Activated CD4-positive, alpha-beta memory T cell treated with anti-CD3 and anti-CD28 coated beads for 36 hours (primary cell): Measurements from ENCODE around the gene DNAJC17. TPM values are rescaled to one million over a fixed set of nuclear protein-coding genes. Genes with fewer than 3 reads are reported as not detected.
A peak's percentile ranks its signal among the peaks of the same experiment; 100 is the strongest.

Experiments
- CTCF ChIA-PET: fragments of 350-600 bp; sonication (Branson Sonifier 250); formaldehyde crosslinking; loops from one replicate; lab custom pipeline; 2021; ENCODE audit warnings: antibody characterized with exemption, inconsistent platforms; lab: Charles Lee
- POLR2A ChIA-PET: fragments of 350-600 bp; sonication (Branson Sonifier 250); formaldehyde crosslinking; loops from one replicate; lab custom pipeline; 2021; ENCODE audit warnings: antibody characterized with exemption; lab: Charles Lee
- DNase-seq: peaks from one replicate; pipeline ENCODE4 v3.0.0-alpha.2; 2020
- H3K27ac Mint-ChIP-seq: one replicate; pipeline ENCODE4 v1.8.0; 2021; ENCODE audit warnings: mixed read lengths
- H3K27me3 Mint-ChIP-seq: one replicate; pipeline ENCODE4 v1.8.0; 2021; ENCODE audit warnings: mixed read lengths
- H3K36me3 Mint-ChIP-seq: one replicate; pipeline ENCODE4 v1.8.0; 2021; ENCODE audit warnings: mixed read lengths
- H3K4me1 Mint-ChIP-seq: one replicate; pipeline ENCODE4 v1.8.0; 2021; ENCODE audit warnings: low read depth, mixed read lengths
- H3K4me3 Mint-ChIP-seq: one replicate; pipeline ENCODE4 v1.8.0; 2021; ENCODE audit warnings: mild to moderate bottlenecking, mixed read lengths
- H3K9me3 Mint-ChIP-seq: one replicate; pipeline ENCODE4 v1.8.0; 2021; ENCODE audit warnings: mixed read lengths
- intact Hi-C: fragments of 100-400 bp; cut with micrococcal nuclease; formaldehyde crosslinking; loops from one replicate; pipeline ENCODE4 v1.15.1; 2023
- total RNA-seq, 2 experiments: library from RNA; stranded (reverse); gene quantifications; one replicate each; pipeline ENCODE4 v1.2.3, GENCODE V29; 2021

Gene DNAJC17
- total RNA-seq, 2 experiments from 2014 or later, result 32.5 to 34.5 TPM

DNA sequence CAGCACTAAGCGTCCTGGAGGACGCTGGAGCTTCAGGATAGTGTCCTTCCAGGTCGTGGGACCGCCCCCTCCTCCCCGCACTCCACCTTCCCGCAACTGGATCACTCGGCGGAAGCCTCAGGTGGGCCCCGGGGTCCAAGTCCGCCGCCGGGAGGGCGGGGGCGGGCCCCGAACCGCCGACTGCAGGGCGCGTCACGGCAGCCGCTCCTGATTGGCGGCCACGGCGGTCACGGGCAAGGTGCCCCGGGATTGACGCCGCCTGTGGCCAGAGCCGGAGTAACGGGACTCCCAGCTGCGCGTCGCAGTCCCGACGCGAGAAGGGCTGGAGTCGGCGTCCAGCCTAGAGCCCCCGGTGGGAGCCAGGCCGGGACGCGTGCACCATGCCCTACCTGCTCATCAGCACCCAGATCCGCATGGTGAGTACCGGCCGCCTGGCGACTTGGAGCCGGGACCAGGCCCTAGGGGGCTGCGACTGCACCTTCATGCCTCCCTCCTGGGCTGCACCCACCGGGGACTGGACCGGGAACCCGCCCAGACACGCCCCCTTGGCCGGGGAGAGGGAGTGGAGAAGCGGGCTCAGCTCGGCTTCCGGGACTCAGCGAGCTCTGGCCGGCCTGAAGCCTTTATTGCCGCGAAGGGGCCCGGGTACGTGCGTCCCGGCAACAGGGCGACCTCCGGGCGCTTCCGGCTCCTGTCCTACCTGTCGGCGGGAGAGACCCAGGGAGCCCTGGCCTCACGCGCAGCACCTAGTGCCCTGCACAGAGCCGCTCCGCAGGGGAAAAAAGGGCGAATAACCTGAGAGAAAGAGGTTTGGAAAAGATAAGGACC is 43.3 kb downstream of the DNAJC17 start, which contains the start of gene GCHFR:
TSS of gene GCHFR (plus strand) at position 268 of the 828 bp plus-strand sequence. CDS start at position 381, 113 bp downstream.
- peaks cover 30% of the 10 kb centered on the region for H3K4me1 Mint-ChIP-seq
- intact Hi-C loops, result loop anchor here (1.0 to 10.0 kb wide), 3 partner anchors 9 to 81 kb away; partner anchors contain the start of genes RMDN3 and SPINT1
- ChIA-PET CTCF (interaction anchor here (0.9 to 6.0 kb wide), 4 partner anchors 20 to 130 kb away, joined by 3 to 47 read pairs (median 6); partner anchors contain the start of gene VPS18), POLR2A (interaction anchor here (0.9 to 3.5 kb wide), 6 partner anchors 10 to 130 kb away, joined by 3 to 18 read pairs (median 4); partner anchors contain the start of gene RAD51)
- H3K36me3 Mint-ChIP-seq, result peaks cover 2% of the 10 kb centered on the region
- H3K9me3 Mint-ChIP-seq, result no peaks in the 10 kb centered on the region
- DNase-seq, result peak; percentile 82
- peak within 1 kb of the TSS; percentile 79 for H3K27ac Mint-ChIP-seq
- H3K4me3 Mint-ChIP-seq, result peak within 1 kb of the TSS; percentile 63
- no peaks in the 10 kb centered on the region for H3K27me3 Mint-ChIP-seq

DNA sequence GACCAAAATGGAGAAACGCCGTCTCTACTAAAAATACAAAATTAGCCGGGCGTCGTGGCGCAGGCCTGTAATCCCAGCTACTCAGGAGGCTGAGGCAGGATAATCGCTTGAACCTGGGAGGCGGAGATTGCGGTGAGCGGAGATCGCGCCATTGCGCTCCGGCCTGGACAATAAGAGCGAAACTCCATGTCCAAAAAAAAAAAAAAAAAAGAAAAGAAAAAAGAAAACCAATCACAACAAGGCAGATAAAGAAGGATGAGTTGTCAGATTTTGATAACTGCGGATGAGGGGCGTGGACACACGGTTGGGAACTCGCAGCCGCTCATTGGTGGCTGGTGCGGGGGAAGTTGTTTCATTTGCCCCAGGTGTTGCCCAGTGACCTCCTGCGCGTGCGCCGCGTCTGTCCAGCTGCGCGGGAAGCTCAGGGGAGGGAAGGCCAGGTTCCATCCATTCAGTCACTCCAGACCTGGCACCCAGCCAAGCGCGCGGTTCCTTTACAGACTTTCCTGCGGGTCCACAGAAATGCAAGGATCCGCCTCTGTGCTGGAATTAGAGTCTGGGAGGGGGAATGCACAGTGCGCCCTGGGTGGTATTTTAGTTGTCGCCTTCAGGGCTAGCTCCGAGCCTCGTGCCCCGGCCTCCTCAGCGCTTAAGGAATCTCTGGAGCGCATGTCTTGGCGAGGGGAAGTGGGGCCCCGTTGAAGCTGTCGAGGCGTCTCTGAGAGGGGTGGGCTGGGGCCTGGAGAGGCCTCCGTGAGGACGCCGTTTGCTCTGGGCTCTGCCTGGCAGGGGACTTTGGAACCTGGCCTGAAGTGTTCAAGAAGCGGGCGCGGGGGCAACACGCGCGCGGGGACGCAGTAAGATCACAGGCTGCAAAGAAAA is 44.1 kb downstream of the DNAJC17 start:
- Mint-ChIP-seq H3K27ac (peak overlapping the region; percentile 79), H3K9me3 (no peaks in the 10 kb centered on the region), H3K4me3 (peak overlapping the region; percentile 63), H3K27me3 (no peaks in the 10 kb centered on the region), H3K4me1 (peaks cover 26% of the 10 kb centered on the region), H3K36me3 (peaks cover under 1% of the 10 kb centered on the region)
- peak; percentile 70 for DNase-seq
- intact Hi-C loops, result loop anchor here (10.0 kb wide), 1 partner anchor 82 kb away; the partner anchor contains the start of gene SPINT1
- ChIA-PET CTCF (interaction anchor here (0.7 to 6.0 kb wide), 5 partner anchors 13 to 131 kb away, joined by 3 to 47 read pairs (median 4); partner anchors contain the start of gene VPS18), POLR2A (interaction anchor here (0.6 to 3.5 kb wide), 5 partner anchors 13 to 131 kb away, joined by 3 to 18 read pairs (median 3); partner anchors contain the start of gene RAD51)

DNA sequence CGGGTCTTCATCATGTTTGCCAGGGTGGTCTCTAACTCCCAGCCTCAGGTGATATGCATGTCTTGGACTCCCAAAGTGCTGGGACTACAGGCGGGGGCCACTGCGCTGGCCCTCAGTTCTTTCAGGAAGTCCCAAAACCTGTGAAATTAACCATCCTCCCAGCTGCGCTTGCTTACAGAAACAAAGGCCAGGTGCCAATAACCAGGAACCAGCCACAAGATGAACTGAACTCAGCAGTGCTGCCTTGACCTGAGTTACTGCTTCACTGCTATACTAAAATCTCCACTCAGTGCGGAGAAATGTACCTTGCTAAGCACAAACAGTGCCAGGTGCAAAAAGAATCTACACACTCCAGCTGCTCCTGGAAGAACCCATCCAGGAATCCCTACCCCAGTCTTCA is 47.3 kb downstream of the DNAJC17 start:
- ChIA-PET POLR2A (no interaction called here), CTCF (no interaction called here)
- Mint-ChIP-seq H3K4me3 (no peak overlapping the region), H3K36me3 (no peaks in the 10 kb centered on the region), H3K9me3 (no peaks in the 10 kb centered on the region), H3K27me3 (no peaks in the 10 kb centered on the region), H3K27ac (no peak overlapping the region), H3K4me1 (peaks cover 16% of the 10 kb centered on the region)
- DNase-seq, result no peak
- intact Hi-C loops, result loop anchor here (10.0 kb wide), 1 partner anchor 85 kb away; the partner anchor contains the start of gene SPINT1

- no peak for DNase-seq
- Mint-ChIP-seq H3K4me1 (peaks cover 23% of the 10 kb centered on the region), H3K27ac (no peak overlapping the region), H3K9me3 (no peaks in the 10 kb centered on the region), H3K4me3 (no peak overlapping the region), H3K36me3 (peaks cover 2% of the 10 kb centered on the region), H3K27me3 (no peaks in the 10 kb centered on the region)
- CTCF ChIA-PET, result no interaction called here
- POLR2A ChIA-PET, result interaction anchor here (0.7 to 1.5 kb wide), 2 partner anchors 62 to 1070 kb away, joined by 3 to 7 read pairs; partner anchors contain the start of gene RAD51
- intact Hi-C loops, result no loop called here
Measured at GRCh38 chr15:40756938-40757337, 50.3 kb downstream of the DNAJC17 start.

GRCh38 chr15:40755812-40756208 is 51.5 kb downstream of the DNAJC17 start:
- peaks cover 28% of the 10 kb centered on the region for H3K4me1 Mint-ChIP-seq
- intact Hi-C loops, result loop anchor here (1.0 to 2.0 kb wide), 5 partner anchors 8 to 161 kb away; partner anchors contain the start of genes DNAJC17, GCHFR, KNL1 and ZFYVE19
- H3K27me3 Mint-ChIP-seq, result no peaks in the 10 kb centered on the region
- ChIA-PET CTCF (no interaction called here), POLR2A (interaction anchor here (0.7 to 1.5 kb wide), 2 partner anchors 11 to 61 kb away, joined by 4 to 7 read pairs; partner anchors contain the start of gene RAD51)
- H3K4me3 Mint-ChIP-seq, result peak overlapping the region; percentile 90
- peak; percentile 24 for DNase-seq
- H3K36me3 Mint-ChIP-seq, result peaks cover 11% of the 10 kb centered on the region
- no peaks in the 10 kb centered on the region for H3K9me3 Mint-ChIP-seq
- H3K27ac Mint-ChIP-seq, result peak overlapping the region; percentile 94

DNA sequence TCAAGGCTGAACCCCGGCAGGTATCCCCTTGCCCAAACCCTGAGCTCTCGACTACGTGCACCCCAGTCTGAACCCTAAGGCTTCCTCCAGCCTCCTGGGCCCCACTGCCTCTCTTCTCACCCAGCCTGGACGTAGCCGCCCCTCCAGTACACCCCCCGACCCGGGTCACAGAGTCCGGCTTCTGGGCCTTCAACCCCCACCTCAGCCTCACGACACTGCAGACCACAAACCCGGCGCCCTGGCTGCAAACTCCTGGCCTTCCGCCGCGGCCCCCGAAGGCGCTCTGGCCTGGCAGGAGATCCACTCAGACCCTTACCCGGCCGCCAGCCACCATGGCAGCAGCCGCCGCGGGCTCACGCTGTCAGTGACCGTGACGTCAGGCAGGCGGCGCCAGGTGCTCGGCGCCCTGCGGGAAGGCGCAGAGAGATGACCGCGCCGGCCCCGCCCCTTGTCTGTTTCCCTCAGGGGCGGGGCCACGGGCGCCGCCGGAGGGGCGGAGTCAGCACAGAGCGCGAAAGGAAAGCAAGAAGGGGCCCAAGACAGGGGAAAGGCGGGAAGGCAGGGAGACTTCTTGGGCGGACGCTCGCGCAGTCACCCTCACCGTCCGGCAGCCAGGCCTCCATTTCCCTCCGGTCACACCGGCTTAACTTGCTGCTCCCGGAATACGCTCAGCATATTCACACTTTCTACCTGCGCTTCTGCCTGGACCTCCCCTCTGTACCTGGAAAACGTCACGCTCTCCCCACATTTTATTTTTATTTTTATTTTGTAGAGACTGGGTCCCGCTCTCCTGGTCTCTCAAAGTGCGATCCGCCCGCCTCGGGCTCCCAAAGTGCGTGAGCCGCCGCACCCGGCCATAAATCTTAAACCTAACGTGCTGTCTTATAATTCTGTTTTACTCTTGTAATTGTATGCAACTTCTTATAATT is 52.1 kb downstream of the DNAJC17 start, which contains the start of gene RMDN3:
TSS of gene RMDN3 (minus strand) at position 372 of the 929 bp plus-strand sequence. CDS start 471 bp downstream, outside the sequence.
- DNase-seq, result peak; percentile 96

GRCh38 chr15:40754574-40754882 is 52.7 kb downstream of the DNAJC17 start:
- POLR2A ChIA-PET, result interaction anchor here (1.0 to 1.8 kb wide), 2 partner anchors 10 to 11 kb away, joined by 4 to 7 read pairs; partner anchors contain the start of gene GCHFR
- DNase-seq, result peak; percentile 38
- intact Hi-C loops, result loop anchor here (2.0 kb wide), 2 partner anchors 52 to 160 kb away; partner anchors contain the start of genes DNAJC17, KNL1 and ZFYVE19

More for the DNA sequence above, 52.1 kb downstream of the DNAJC17 start, which contains the start of gene RMDN3:
- no peaks in the 10 kb centered on the region for H3K27me3 Mint-ChIP-seq
- H3K27ac Mint-ChIP-seq, result peak within 1 kb of the TSS; percentile 94
- H3K36me3 Mint-ChIP-seq, result peaks cover 14% of the 10 kb centered on the region
- ChIA-PET POLR2A (interaction anchor here (1.0 to 1.8 kb wide), 2 partner anchors 9 to 11 kb away, joined by 4 to 7 read pairs; partner anchors contain the start of gene GCHFR), CTCF (interaction anchor here (1.4 kb wide), 1 partner anchor 59 kb away, joined by 3 read pairs; no protein-coding TSS in a partner anchor)
- intact Hi-C loops, result loop anchor here (1.0 to 2.0 kb wide), 5 partner anchors 9 to 160 kb away; partner anchors contain the start of genes DNAJC17, GCHFR, KNL1 and ZFYVE19
- no peaks in the 10 kb centered on the region for H3K9me3 Mint-ChIP-seq
- H3K4me1 Mint-ChIP-seq, result peaks cover 28% of the 10 kb centered on the region
- peak within 1 kb of the TSS; percentile 90 for H3K4me3 Mint-ChIP-seq

GRCh38 chr15:40751745-40752144 is 55.5 kb downstream of the DNAJC17 start:
- intact Hi-C loops, result no loop called here
- no peak overlapping the region for H3K4me3 Mint-ChIP-seq
- H3K27ac Mint-ChIP-seq, result no peak overlapping the region
- H3K4me1 Mint-ChIP-seq, result peaks cover 31% of the 10 kb centered on the region
- no peak for DNase-seq
- ChIA-PET POLR2A (no interaction called here), CTCF (interaction anchor here (1.0 kb wide), 1 partner anchor 142 kb away, joined by 3 read pairs; the partner anchor contains the start of gene VPS18)
- no peaks in the 10 kb centered on the region for H3K9me3 Mint-ChIP-seq
- H3K36me3 Mint-ChIP-seq, result peaks cover 30% of the 10 kb centered on the region
- H3K27me3 Mint-ChIP-seq, result no peaks in the 10 kb centered on the region

More at GRCh38 chr15:40754574-40754882, 52.7 kb downstream of the DNAJC17 start:
- H3K27ac Mint-ChIP-seq, result peak overlapping the region; percentile 94
- H3K36me3 Mint-ChIP-seq, result peaks cover 19% of the 10 kb centered on the region
- H3K9me3 Mint-ChIP-seq, result no peaks in the 10 kb centered on the region
- CTCF ChIA-PET, result interaction anchor here (1.4 to 1.9 kb wide), 2 partner anchors 28 to 58 kb away, joined by 3 to 11 read pairs; no protein-coding TSS in a partner anchor
- H3K27me3 Mint-ChIP-seq, result no peaks in the 10 kb centered on the region
- H3K4me1 Mint-ChIP-seq, result peaks cover 28% of the 10 kb centered on the region
- H3K4me3 Mint-ChIP-seq, result peak overlapping the region; percentile 90

DNA sequence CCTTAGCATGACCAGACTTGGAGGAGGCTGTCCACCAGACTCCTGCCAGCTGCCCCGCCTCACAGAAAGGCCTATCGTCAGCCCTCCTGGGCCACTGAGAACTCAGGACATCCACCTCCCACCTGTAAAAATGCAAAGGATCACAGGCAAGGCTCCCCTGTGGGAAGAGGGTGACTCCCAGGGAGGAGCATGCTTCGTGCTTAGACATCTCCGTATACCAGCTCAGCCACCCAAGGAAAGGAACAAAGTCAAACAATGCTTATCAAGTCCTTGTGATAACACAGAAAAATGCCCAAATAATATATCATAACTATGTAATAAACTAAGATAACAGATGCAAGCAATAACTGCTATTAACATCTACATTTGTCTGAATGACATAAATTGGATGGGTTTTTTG is 56.4 kb downstream of the DNAJC17 start:
- H3K4me1 Mint-ChIP-seq, result peaks cover 31% of the 10 kb centered on the region
- no peak for DNase-seq
- no peak overlapping the region for H3K4me3 Mint-ChIP-seq
- ChIA-PET POLR2A (no interaction called here), CTCF (interaction anchor here (1.1 kb wide), 2 partner anchors 32 to 143 kb away, joined by 3 to 5 read pairs; partner anchors contain the start of gene VPS18)
- H3K27ac Mint-ChIP-seq, result no peak overlapping the region
- intact Hi-C loops, result no loop called here
- no peaks in the 10 kb centered on the region for H3K9me3 Mint-ChIP-seq
- peaks cover 30% of the 10 kb centered on the region for H3K36me3 Mint-ChIP-seq
- H3K27me3 Mint-ChIP-seq, result no peaks in the 10 kb centered on the region

DNA sequence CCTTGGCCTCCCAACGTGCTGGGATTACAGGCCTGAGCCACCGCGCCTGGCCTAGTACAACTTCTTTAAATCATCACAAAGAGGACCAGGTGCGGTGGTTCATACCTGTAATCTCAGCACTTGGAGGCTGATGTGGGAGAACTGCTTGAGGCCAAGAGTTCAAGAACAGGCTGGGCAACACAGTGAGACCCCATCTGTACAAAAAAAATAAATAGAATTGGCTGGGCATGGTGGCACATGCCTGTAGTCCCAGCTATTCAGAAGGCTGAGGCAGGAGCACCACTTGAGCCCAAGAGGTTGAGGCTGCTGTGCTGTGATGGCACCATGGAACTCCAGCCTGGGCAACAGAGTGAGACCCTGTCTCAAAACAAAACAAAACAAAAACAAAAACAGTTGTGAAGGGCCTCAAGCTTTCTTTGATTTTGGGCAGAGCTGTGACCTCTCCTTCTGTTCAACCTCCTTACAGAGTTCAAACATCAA is 58.1 kb downstream of the DNAJC17 start:
- intact Hi-C loops, result no loop called here
- Mint-ChIP-seq H3K4me3 (no peak overlapping the region), H3K4me1 (peaks cover 39% of the 10 kb centered on the region), H3K36me3 (peaks cover 33% of the 10 kb centered on the region), H3K27ac (no peak overlapping the region), H3K9me3 (no peaks in the 10 kb centered on the region), H3K27me3 (no peaks in the 10 kb centered on the region)
- ChIA-PET CTCF (no interaction called here), POLR2A (no interaction called here)
- DNase-seq, result no peak
